ENCODE results near the gene SLC2A5.

- TF ChIP-seq CTCF (IDR thresholded peaks at IDR 0.05; ENCODE audit: borderline replicate concordance, extremely low read depth, low read length, poor library complexity, severe bottlenecking): no peak
- no peak for TF ChIP-seq EZH2 (IDR thresholded peaks at IDR 0.05; ENCODE audit: borderline replicate concordance, low read depth, low read length, severe bottlenecking)
These were observed 40.3 kb downstream of the SLC2A5 start for GRCh38 chr1:9028921-9029705.
